HG03045 (cell line): ENCODE data around the gene WNK4.
"Not testable (repeated sequence)": the region's sequence is repeated elsewhere in the genome, so short reads cannot be mapped to it uniquely, and the experiment has no call there.

Experiments
- ATAC-seq: cut with Tn5 transposase; IDR thresholded peaks from one replicate; pipeline ENCODE4 v1.9.1; 2021; ENCODE audit warnings: mild to moderate bottlenecking, moderate library complexity; ENCODE audit not compliant: unreplicated experiment

The WNK4 gene

DNA sequence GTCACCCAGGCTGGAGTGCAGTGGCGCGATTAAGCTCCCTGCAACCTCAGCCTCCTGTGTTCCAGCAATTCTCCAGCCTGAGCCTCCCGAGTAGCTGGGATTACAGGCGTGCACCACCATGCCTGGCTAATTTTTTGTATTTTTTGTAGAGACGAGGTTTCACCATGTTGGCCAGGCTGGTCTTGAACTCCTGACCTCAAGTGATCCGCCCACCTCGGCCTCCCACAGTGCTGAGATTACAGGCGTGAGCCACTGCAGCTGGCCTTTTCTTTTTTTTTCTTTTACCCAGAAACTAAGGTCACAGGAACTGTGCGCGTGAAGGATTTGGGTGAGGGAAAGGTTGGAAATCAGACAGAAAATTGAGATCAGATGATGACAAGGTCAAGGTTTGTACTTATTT, 10.4 kb upstream of the WNK4 start:
- ATAC-seq: not testable (repeated sequence)

DNA sequence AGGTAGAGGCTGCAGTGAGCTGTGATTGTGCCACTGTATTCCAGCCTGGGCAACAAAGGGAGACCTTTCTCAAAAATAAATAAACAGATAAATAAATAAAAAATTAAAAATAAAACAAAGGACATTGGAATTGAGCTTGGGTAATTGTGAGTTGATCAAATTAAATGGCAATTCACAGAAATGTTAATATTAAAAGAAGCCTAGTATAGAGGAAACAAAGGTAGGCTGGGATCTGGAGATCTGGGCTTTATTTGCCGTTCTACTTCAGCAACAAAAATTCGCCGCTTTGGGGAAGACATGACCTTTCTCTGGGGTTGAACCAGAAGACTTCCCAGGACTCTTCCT, 7.5 kb upstream of the WNK4 start:
- no peak for ATAC-seq

DNA sequence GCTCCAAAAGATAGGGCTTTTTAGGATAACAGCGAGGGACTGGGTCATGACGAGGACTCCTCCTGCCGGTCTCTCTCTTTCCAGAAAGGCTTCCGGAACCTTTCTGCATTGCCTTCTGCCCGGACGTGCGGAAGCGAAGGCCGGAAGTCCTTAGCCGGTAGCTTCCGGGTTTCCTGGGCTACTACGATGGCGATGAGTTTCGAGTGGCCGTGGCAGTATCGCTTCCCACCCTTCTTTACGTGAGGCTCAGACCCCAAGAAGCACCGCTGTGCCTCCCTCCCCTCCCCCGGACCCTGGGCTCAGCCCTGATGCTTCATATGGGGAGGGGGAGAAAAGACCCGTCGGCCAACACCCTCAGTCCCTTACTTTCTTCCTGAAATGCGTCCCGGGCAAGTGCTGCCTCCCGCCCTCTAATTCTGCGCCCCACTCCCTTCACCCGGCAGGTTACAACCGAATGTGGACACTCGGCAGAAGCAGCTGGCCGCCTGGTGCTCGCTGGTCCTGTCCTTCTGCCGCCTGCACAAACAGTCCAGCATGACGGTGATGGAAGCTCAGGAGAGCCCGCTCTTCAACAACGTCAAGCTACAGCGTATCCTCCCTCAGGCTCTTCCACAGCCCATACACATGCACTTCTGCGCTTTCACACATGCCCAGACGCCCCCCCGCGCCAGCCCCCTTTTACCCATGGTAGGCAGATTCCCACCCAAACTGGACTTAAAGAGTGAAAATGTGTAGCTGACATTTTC, 6.9 kb upstream of the WNK4 start, which contains the start of gene VPS25:
Gene VPS25 (plus strand): TSS at position 160 of the 746 bp plus-strand sequence. CDS start 27 bp downstream, at position 187.
- ATAC-seq: peak; percentile 77

DNA sequence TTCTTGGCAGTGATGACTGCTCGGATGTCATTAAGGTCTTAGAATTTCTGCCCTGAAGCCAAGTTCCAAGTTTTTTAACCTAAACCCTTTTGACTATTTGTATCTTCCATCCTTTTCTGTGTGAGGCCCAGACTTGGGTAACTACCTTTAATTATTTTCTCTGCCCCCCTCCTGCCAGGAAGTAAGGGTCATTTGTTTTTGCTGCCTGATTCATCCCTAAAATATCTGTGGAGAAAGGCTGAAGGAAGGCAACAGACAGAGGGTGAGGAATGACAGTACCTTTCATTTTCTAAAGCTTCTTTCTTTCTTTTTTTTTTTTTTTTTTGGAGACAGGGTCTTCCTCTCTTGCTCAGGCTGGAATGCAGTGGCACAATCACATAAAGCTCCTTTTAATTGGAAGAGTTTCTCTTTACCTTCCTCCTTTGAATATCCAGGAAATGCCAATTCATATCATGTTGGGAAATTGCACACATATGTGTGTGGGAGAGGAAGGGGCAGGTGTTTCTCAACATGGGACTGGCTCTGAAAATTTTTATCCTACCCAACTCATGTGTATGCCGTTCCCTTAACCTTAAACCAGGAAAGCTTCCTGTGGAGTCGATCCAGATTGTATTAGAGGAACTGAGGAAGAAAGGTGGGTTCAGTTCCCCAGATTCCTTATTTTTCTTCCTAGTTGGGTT, 6.2 kb upstream of the WNK4 start:
- ATAC-seq: no peak

DNA sequence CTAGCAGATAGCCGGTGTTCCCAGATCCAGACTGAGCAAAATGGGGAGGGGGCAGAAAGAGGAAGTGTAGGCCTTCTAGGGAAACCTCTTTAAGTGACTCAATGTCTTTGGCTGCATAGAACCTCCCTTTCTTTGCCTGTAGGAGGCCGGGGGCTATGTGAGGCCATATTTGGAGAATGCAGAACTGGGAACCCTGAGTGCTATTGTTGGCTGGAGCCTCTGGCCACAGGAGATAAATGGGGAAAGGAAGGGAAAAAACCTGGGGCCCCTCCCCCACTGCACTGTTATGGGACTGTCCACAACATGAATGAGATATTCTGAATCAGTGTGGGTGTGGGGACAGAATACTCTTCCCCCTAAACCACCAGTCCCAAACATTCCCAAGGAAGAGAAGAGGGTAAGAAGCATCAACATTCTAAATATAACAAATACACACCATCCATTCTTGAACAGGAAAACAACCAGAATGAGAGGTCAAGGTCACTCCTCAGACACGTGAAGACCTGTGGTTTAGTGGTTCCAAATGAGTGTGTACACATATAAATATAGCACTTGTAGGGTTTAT, 4.8 kb upstream of the WNK4 start:
- ATAC-seq: no peak

DNA sequence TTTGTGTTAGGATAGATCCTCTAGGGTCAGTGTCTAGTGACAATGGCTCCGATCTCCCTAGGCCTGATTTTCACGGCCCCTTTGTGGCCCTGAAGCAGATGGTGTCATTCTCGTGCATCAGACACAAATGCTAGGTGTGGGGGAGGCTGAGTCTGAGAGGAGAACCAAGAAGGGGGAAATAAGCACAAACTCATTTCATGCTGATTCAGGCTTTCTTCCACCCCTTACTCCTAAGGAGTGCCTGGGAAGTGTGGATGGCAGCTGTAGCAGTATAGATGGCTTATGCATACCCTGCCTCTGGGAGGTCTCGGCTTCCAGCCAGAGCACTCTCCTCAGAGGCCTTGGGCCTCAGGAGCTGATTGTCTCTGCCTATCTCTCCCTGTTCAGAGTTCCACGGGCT, 1.8 kb upstream of the WNK4 start:
- no peak for ATAC-seq

DNA sequence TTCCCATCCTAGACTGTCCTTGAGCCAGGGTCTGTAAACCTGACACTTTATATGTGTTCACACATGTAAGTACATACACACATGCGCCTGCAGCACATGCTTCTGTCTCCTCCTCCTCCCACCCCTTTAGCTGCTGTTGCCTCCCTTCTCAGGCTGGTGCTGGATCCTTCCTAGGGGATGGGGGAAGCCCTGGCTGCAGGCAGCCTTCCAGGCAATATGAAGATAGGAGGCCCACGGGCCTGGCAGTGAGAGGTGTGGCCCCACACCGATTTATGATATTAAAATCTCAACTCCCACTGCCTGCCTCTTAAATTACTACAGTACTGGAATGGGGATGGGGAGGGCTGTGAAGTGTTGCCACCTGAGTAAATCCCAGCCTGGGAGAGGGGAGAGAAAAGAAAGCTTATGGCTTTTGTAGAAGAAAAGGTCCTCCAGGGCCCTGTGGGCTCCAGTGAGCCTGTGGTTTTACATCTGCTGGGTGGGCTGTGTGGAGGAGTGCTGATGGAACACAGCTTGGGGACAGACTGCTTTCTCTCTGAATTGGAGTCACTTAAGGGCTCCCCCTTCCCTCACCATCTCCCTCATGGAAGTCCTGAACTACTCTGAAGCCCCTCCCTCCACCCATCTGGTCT, 990 bp upstream of the WNK4 start:
- no peak for ATAC-seq

DNA sequence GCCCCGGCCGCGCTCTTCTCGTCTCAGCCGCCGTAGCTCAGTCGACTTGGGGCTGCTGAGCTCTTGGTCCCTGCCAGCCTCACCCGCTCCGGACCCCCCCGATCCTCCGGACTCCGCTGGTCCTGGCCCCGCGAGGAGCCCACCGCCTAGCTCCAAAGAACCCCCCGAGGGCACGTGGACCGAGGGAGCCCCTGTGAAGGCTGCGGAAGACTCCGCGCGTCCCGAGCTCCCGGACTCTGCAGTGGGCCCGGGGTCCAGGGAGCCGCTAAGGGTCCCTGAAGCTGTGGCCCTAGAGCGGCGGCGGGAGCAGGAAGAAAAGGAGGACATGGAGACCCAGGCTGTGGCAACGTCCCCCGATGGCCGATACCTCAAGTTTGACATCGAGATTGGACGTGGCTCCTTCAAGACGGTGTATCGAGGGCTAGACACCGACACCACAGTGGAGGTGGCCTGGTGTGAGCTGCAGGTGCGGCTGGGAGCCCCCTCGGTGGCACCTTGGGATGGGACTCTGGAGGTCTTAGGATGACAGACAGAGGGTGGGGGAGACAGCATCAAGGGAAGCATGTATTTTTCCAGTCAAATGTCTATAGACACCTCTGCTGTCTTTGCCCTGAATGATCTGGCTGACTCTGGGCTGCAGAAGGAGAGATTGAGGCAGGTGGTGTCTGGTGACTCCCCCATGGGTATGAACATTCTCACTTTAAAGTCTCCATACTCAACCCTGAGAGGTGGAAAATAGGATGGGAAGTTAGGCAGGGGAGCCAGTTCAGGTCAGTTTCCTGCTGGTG, 635 bp downstream of the WNK4 start:
- ATAC-seq: no peak

DNA sequence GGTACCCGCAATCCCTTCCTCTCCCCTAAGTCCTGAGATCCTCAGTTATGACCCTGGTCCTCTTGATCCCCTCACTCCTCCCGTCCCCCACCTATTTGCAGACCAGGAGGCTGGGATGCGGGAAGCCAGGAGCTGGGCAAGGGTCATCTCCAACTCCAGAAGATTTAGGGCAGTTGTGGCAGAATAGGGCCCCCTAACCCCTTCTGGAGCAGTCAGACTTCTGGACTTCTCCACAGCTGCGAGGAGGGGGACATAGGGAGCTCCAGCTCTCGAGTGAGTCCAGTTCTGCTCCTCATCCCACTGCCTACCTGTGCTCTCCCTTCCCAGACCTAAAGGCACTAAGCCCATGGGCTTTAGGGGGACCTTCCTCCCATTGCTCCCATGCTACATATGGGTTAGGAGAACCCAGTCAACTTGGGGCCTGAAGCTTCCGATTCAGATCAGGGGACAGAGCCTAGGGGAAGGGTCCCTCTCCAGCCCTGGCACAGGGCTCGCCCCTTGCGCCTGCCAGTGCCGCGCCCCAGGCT, 1.3 kb downstream of the WNK4 start:
- ATAC-seq: no peak

DNA sequence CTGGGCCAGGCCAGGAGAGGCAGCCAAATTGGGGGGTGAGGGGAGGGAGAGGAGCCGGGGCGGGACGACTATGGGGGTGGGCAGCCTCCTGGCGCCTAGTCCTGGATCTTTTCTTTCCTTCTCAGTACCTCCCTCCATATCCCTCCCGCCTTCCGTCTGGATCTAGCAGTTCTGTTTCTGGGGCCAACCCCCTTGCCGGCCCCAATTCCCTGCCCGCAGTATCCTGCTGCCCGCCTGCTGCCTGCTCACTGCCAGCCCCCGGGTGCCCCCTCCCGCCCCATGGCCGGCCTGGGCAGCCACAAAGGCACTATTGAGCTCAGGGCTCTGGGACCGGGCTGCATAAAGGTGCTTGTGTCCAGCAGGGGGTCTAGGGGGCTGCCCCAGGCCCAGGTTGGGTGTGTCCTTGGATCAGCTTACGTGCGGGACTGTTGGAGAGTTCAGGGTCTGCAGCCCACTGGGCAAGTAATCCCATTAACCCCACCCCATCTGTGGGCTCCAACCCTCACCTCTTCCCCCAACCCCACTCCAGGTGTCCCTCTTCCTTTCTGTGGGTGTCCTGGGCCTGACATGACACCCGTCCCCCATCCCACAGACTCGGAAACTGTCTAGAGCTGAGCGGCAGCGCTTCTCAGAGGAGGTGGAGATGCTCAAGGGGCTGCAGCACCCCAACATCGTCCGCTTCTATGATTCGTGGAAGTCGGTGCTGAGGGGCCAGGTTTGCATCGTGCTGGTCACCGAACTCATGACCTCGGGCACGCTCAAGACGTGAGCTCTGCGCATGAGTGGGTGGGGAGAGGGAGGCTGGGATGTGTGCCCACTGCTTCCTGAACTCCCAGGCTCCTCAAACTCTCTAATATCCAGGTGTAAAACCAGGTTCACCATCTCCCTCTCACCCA, 2.0 kb downstream of the WNK4 start:
- no peak for ATAC-seq

DNA sequence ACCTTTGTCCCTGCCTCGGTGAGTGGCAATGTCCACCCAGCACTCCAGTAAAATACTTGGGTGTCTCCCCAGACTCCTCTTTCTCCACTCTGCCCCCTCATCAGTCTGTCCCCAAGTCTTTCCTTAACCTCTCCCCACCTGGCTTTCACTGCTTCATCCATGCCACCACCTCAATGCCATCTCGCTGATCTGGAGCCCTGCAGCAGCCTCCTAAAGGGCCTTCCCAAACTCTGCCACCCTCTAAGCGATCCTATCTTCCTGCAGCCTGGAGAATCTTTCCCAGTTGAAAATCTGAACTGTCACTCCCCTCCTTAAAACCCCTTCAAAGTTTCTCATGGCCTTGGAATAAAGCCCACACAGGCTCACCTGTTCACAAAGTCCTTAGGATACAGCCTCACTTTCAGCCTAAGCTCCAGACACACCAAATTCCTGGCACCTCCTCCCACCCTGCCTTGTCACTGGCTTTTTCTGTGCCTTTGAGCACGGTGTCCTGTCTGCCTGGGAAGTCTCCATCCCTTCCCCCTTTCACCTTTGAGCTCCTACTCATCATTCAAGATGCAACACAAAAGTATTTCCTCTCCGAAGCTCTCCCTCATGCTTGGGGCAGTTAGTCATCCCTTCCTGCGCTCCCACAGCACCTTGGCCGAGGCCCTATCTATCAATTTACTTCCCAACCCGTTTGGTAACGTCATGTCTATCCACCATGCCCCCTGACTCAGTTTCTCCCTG, 2.8 kb downstream of the WNK4 start:
- ATAC-seq: no peak

DNA sequence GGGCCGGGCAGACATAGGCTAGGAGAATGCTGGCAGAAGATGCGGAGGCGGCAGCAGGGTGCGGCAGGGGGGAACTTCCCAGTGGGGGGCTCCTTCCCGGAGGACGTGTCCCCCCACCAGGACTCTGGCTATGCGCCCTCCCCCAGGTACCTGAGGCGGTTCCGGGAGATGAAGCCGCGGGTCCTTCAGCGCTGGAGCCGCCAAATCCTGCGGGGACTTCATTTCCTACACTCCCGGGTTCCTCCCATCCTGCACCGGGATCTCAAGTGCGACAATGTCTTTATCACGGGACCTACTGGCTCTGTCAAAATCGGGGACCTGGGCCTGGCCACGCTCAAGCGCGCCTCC, 3.4 kb downstream of the WNK4 start:
- ATAC-seq: no peak

DNA sequence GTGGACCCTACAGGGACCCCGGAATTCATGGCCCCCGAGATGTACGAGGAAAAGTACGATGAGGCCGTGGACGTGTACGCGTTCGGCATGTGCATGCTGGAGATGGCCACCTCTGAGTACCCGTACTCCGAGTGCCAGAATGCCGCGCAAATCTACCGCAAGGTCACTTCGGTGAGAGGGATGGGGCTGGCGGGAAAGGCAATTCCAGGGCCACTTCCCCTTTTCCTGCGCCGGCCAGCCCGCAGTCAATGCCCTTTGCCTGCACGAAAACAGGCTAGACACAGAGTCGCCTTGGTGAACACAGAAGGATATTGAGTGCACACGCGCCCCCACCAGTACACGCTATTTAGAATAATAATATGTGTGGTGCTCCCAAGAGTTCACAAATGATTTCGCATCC, 4.0 kb downstream of the WNK4 start:
- no peak for ATAC-seq

DNA sequence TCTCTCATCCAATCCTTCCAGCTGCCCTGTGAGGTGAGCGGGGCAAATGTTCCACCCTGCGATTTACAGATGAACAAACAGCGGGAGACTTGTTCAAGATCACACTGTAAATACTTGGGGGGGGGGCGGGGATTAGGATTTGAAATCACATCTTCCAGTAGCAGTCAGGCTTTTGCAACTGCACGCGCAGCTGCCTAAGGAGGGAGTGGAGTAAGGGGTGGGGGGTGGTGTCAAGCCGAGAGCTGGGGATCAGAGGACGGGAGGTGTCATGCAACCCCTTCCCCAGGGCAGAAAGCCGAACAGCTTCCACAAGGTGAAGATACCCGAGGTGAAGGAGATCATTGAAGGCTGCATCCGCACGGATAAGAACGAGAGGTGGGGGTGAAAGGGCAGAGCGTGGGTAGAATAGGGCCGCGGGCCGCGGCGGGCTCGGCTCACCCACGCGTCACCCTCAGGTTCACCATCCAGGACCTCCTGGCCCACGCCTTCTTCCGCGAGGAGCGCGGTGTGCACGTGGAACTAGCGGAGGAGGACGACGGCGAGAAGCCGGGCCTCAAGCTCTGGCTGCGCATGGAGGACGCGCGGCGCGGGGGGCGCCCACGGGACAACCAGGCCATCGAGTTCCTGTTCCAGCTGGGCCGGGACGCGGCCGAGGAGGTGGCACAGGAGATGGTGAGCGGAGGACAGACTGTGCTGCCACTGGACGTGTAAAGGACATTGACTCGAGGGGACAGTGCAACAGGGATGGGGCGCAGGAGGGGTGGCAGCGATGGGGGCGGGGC, 4.6 kb downstream of the WNK4 start:
- no peak for ATAC-seq

DNA sequence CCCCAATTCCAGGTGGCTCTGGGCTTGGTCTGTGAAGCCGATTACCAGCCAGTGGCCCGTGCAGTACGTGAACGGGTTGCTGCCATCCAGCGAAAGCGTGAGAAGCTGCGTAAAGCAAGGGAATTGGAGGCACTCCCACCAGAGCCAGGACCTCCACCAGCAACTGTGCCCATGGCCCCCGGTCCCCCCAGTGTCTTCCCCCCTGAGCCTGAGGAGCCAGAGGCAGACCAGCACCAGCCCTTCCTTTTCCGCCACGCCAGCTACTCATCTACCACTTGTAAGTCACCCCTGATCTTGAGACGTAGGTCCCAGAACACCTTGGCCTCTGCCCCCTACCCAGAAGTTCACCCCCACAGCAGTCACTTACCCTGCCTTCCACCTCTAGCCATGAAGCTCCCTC, 6.9 kb downstream of the WNK4 start:
- ATAC-seq: no peak

DNA sequence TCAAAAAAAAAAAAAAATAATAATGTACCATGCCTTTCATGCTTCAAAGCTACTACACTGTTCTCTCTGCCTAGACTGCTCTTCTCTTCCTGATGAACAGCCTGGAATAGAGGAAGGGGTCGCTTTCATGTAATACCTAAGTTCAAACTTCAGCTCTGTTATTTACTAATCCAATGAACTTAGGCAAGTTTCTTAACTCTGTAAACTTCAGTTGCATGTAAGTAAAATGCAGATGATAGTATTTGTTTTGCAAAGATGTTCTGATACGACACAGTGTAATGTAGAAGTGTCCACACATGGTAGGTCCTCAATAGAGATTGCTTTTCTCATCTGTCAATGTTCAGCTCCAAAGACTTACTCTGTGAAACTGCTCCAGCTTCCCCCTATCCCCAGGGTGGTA, 11.5 kb downstream of the WNK4 start:
- no peak for ATAC-seq

DNA sequence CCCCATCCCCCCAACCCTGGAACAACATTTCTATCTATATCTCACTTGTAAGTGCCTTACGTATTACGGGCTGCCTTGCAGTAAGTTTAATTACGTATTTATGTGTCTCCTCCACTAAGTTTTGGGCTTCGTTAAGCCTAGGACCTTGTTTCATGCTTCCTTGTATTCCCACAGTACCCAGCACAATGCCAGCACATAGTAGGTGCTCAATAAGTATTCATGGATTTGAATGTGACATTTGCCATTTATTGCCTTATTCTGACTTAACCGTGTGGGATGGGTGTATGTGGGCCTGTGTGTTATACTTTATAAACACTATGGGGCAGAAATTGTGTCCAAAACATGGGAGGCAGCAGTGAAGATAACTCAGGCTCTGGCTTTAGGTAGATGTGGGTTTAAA, 12.1 kb downstream of the WNK4 start:
- ATAC-seq: no peak

DNA sequence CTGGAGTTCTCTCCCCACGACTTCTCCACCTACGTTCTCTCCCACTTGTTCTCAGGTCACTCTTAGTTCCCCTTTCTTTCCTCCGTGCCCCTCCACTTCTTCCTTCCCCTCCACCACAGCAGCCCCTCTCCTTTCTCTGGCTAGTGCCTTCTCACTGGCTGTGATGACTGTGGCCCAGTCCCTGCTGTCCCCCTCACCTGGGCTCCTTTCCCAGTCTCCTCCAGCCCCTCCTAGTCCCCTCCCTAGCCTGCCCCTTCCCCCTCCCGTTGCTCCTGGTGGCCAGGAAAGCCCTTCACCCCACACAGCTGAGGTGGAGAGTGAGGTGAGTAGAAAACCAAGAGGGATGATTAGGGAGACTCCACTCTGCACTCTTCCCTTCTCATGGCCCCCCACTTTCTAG, 14.7 kb downstream of the WNK4 start:
- no peak for ATAC-seq

DNA sequence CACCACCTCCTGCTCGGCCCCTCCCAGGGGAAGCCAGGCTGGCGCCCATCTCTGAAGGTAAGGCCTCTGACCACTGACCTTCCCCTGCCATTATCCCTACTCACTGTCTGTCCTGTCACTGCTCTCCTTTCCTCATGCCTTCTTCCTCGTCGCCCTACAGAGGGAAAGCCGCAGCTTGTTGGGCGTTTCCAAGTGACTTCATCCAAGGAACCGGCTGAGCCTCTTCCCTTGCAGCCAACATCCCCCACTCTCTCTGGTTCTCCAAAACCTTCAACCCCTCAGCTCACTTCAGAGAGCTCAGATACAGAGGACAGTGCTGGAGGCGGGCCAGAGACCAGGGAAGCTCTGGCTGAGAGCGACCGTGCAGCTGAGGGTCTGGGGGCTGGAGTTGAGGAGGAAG, 15.1 kb downstream of the WNK4 start:
- ATAC-seq: no peak
